ENCODE results near the gene SRGAP1. TPM values are rescaled to one million over a fixed set of nuclear protein-coding genes. Genes with fewer than 3 reads are reported as not detected.

Gene SRGAP1
- total and polyA plus RNA-seq, 2 of the 13 experiments (the other 11 are each of a cell fraction or from before 2014, with no cell fraction given) = 1.6 to 3.4 TPM

GRCh38 chr12:63944586-63945228 is 100.2 kb downstream of the SRGAP1 start (continued):
- TF ChIP-seq ZNF362 (CRISPR knock-in tag; IDR thresholded peaks at IDR 0.05; ENCODE audit: borderline replicate concordance) (no peak), FOXO1 (CRISPR knock-in tag; IDR thresholded peaks at IDR 0.05) (peak; percentile 61), GABPB1 (CRISPR knock-in tag; IDR thresholded peaks at IDR 0.05) (peak; percentile 37; the same call in 1 of the 2 replicates), SALL1 (CRISPR knock-in tag; IDR thresholded peaks at IDR 0.05) (peak; percentile 73), NR2C2 (CRISPR knock-in tag; IDR thresholded peaks at IDR 0.05; ENCODE audit: borderline replicate concordance) (peak; percentile 90), SSRP1 (CRISPR knock-in tag; IDR thresholded peaks at IDR 0.05) (peak; percentile 58; the same call in 1 of the 2 replicates), SYNCRIP (IDR thresholded peaks at IDR 0.05; ENCODE audit: insufficient read depth, low read depth, low read length) (no peak), MAFK (conservative IDR thresholded peaks at IDR 0.05 in 1 of 2, IDR thresholded peaks at IDR 0.05 in 1 of 2; ENCODE audit: low read length in 2 of 2) (peak; percentile 70 to 75), GATAD1 (CRISPR knock-in tag; IDR thresholded peaks at IDR 0.05) (no peak), JUNB (CRISPR knock-in tag; IDR thresholded peaks at IDR 0.05; ENCODE audit: borderline replicate concordance) (no peak), SP4 (CRISPR knock-in tag; IDR thresholded peaks at IDR 0.05) (no peak), CBX1 (IDR thresholded peaks at IDR 0.05; ENCODE audit: low read depth) (no peak), HOMEZ (CRISPR knock-in tag; IDR thresholded peaks at IDR 0.05; ENCODE audit: low read depth) (peak; percentile 53), MTA1 (CRISPR knock-in tag; IDR thresholded peaks at IDR 0.05; ENCODE audit: borderline replicate concordance) (no peak), SP140L (CRISPR knock-in tag; IDR thresholded peaks at IDR 0.05; ENCODE audit: borderline replicate concordance) (no peak), U2AF2 (IDR thresholded peaks at IDR 0.05; ENCODE audit: low read depth, low read length) (no peak), ZBTB20 (CRISPR knock-in tag; IDR thresholded peaks at IDR 0.05; ENCODE audit: borderline replicate concordance, low read depth) (peak; percentile 62; the same call in 1 of the 2 replicates), ZNF776 (CRISPR knock-in tag; IDR thresholded peaks at IDR 0.05) (no peak), TRIM22 (IDR thresholded peaks at IDR 0.05) (no peak), ZNF224 (CRISPR knock-in tag; IDR thresholded peaks at IDR 0.05) (no peak), STAT6 (CRISPR knock-in tag; IDR thresholded peaks at IDR 0.05; ENCODE audit: borderline replicate concordance) (no peak), NR0B2 (CRISPR knock-in tag; IDR thresholded peaks at IDR 0.05) (no peak), MIER3 (CRISPR knock-in tag; IDR thresholded peaks at IDR 0.05; ENCODE audit: borderline replicate concordance) (no peak), NCOA2 (CRISPR knock-in tag; IDR thresholded peaks at IDR 0.05) (0 out of 2 replicates have a peak, but pooled peaks have one; percentile 35)
